Upper lobe of left lung (tissue), 4 donors: ENCODE data around the gene HEATR5A.

Source experiments
- CTCF ChIP-seq, 6 experiments: fragments of 450-650 bp in 4 of 6; fragments of 200-600 bp in 2 of 6; sonication (generic) in 2 of 6; IDR thresholded peaks; one replicate each; pipeline ENCODE4 v1.5.1; 2016 to 2019; ENCODE audit warnings: antibody characterized with exemption in 6 of 6
- POLR2AphosphoS5 ChIP-seq, 2 donors: sonication (generic); formaldehyde crosslinking; IDR thresholded peaks; one replicate each; pipeline ENCODE4 v1.5.1; 2017; ENCODE audit warnings: antibody characterized with exemption in 2 of 2

DNA sequence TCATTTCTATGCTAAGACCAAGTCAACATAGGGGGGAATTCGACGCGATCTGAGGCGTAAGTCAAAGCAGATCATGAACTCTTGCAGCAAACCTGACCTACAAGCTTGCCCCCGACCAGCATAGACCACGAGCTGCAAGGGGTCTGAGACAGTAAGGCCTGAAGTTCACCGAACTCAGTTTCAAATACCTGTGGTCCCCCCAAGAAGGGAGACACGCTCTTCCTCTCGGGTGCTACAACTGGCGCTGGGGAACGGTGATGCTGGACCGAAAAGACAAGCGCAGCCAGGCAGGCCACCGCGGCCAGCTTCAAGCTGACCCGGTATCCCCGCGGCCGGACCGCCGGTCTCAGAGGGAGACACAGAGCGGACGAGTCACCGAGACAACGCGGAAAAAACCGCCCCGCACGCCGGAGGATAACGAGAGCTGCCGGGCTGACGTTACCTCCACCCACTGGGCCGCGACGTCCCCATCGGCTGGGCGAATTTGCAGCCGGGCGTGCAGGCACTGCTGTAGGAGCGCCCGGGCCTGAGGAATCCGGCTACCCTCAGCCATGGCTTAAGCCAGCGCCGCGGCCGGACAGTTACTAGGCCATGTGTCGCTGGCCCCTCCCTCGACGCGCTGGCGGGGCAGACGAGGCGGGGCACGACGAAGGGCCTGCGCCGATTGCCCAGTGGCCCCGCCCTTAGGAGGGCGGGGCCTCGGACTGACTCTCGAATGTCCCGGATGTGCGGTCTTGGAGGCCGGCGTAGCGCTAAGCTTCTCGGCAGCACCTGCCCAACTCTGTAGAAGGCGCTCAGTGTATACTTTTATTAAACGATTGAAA is 36.7 kb upstream of the HEATR5A start, which contains the start of gene DTD2:
- TF ChIP-seq CTCF (IDR thresholded peaks at IDR 0.05) (peak in 2 of 6 experiments; percentile 13 to 19), POLR2AphosphoS5 (IDR thresholded peaks at IDR 0.05) (peak in 1 of 2 donors; percentile 92)
